ENCODE data around the gene STRN4.

STRN4 gene

GRCh38 chr19:46787040-46787330 is 40.7 kb upstream of the STRN4 start:
- TF ChIP-seq CTCF (IDR thresholded peaks at IDR 0.05; ENCODE audit: extremely low read depth, insufficient read depth, missing control alignments), result no peak
- no peak for DNase-seq (ENCODE audit: low spot score)
- in situ Hi-C loops (cut with MboI; ENCODE audit: low pct_unique_long_range_greater_than_20kb, low sequenced_read_pairs, unreplicated experiment), result no loop called here

GRCh38 chr19:46786236-46787039 is 40.2 kb upstream of the STRN4 start:
- no peak for TF ChIP-seq CTCF (IDR thresholded peaks at IDR 0.05; ENCODE audit: extremely low read depth, insufficient read depth, missing control alignments)
- DNase-seq (ENCODE audit: low spot score), result peak; percentile 84
- in situ Hi-C loops (cut with MboI; ENCODE audit: low pct_unique_long_range_greater_than_20kb, low sequenced_read_pairs, unreplicated experiment), result no loop called here

GRCh38 chr19:46785980-46786235 is 39.7 kb upstream of the STRN4 start:
- no peak for TF ChIP-seq CTCF (IDR thresholded peaks at IDR 0.05; ENCODE audit: extremely low read depth, insufficient read depth, missing control alignments)
- in situ Hi-C loops (cut with MboI; ENCODE audit: low pct_unique_long_range_greater_than_20kb, low sequenced_read_pairs, unreplicated experiment), result no loop called here
- DNase-seq (ENCODE audit: low spot score), result no peak

GRCh38 chr19:46785054-46785979 is 39.1 kb upstream of the STRN4 start:
- no peak for DNase-seq (ENCODE audit: low spot score)
- in situ Hi-C loops (cut with MboI; ENCODE audit: low pct_unique_long_range_greater_than_20kb, low sequenced_read_pairs, unreplicated experiment), result no loop called here
- no peak for TF ChIP-seq CTCF (IDR thresholded peaks at IDR 0.05; ENCODE audit: extremely low read depth, insufficient read depth, missing control alignments)

- peak; percentile 78 for DNase-seq (ENCODE audit: low spot score)
- peak; percentile 35 for TF ChIP-seq CTCF (IDR thresholded peaks at IDR 0.05; ENCODE audit: extremely low read depth, insufficient read depth, missing control alignments)
These were observed 38.2 kb upstream of the STRN4 start for GRCh38 chr19:46784262-46785053.

GRCh38 chr19:46783670-46784069 is 37.4 kb upstream of the STRN4 start:
- no peak for TF ChIP-seq CTCF (IDR thresholded peaks at IDR 0.05; ENCODE audit: extremely low read depth, insufficient read depth, missing control alignments)
- DNase-seq (ENCODE audit: low spot score), result no peak
- in situ Hi-C loops (cut with MboI; ENCODE audit: low pct_unique_long_range_greater_than_20kb, low sequenced_read_pairs, unreplicated experiment), result no loop called here

More at GRCh38 chr19:46784262-46785053, 38.2 kb upstream of the STRN4 start:
- in situ Hi-C loops (cut with MboI; ENCODE audit: low pct_unique_long_range_greater_than_20kb, low sequenced_read_pairs, unreplicated experiment), result no loop called here
